Endometrium (tissue), 2 donors: ENCODE measurements around the gene CKS1B.
"Not testable (repeated sequence)": the region's sequence is repeated elsewhere in the genome, so short reads cannot be mapped to it uniquely, and the experiment has no call there.

Source experiments
- FAIRE-seq: peaks from 2 replicates; lab custom pipeline; 2012; peaks lifted over from hg19 to GRCh38; lab: Jason Lieb, UNC
- donor health status: control.
- donor health status: control.

The CKS1B gene

DNA sequence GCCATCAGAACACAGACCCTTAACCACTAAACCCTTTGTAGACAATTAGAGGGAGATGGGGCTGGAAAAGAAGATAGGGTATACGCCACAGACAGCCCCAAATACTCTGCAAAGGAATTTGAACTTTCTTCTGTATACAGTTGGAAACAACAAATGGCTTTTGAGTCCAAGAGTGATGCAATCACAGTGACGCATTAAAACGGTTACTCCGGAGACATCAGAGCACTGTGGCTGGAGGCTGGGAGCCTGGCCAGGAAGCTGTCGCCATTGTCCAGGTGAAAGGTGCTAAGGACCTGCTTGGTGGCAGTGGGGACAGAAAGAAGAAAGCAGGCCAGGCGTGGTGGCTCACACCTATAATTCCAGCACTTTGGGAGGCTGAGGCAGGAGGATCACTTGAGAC is 12.8 kb downstream of the CKS1B start:
- no peak for FAIRE-seq

DNA sequence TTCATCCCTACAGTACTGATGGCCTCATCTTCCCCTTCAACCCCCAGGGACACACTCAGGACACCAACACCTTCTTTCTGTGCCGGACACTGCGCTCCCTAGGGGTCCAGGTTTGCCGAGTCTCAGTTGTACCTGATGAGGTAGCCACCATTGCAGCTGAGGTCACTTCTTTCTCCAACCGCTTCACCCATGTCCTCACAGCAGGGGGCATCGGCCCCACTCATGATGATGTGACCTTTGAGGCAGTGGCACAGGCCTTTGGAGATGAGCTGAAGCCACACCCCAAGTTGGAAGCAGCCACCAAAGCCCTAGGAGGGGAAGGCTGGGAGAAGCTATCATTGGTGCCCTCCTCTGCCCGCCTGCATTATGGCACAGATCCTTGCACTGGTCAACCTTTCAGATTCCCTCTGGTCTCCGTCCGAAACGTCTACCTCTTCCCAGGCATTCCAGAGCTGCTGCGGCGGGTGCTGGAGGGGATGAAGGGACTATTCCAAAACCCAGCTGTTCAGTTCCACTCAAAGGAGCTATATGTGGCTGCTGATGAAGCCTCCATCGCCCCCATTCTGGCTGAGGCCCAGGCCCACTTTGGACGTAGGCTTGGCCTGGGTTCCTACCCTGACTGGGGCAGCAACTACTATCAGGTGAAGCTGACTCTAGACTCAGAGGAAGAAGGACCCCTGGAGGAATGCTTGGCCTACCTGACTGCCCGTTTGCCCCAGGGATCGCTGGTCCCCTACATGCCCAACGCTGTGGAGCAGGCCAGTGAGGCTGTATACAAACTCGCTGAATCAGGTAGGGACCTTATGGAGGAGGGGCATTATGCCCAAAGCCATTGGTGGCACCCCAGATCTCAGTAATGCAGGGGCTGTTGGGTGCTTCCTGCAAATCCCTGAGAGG is 13.8 kb downstream of the CKS1B start:
- no peak for FAIRE-seq

DNA sequence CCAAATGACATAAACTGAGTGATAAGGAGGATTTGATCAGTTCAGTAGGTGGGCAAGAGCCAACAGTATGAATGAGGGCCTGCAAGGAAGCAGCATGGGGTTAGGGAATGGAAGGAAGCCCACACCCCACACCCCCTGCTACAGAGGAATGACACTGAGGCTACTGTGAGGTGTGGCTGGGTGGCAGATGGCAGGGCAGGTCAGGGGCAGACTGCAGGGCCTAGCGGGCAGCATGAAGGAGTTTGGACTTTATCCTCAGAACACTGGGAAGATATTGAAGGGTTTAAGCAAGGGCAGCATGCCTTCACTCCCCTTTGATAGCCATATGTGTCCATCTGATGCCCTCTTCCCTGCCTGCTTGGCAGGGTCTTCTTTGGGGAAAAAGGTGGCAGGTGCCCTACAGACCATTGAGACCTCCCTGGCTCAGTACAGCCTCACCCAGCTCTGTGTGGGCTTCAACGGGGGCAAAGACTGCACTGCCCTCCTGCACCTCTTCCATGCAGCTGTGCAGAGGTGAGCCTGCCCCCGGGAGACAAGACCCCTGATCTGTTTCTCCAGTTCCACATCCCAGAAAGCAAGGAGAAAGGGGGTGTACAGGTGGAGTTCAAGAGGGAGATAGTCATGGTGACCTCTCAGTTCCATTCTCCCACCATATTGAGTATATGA is 14.8 kb downstream of the CKS1B start:
- FAIRE-seq, result no peak

DNA sequence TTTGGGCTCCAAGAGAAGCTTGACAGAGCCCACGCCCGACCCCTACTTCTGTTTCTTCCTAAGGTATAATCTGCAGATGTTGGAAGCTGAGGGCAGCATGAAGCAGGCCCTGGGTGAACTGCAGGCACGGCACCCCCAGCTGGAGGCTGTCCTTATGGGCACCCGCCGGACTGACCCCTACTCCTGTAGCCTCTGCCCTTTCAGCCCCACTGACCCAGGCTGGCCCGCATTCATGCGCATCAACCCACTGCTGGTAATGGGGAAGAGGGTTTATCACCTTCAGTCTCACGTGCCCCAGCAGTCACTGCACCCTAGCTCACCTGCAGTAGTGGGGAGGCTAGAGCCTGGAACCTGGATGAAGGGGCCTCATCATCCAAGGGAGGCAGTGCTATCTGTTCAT is 15.8 kb downstream of the CKS1B start:
- FAIRE-seq, result no peak

DNA sequence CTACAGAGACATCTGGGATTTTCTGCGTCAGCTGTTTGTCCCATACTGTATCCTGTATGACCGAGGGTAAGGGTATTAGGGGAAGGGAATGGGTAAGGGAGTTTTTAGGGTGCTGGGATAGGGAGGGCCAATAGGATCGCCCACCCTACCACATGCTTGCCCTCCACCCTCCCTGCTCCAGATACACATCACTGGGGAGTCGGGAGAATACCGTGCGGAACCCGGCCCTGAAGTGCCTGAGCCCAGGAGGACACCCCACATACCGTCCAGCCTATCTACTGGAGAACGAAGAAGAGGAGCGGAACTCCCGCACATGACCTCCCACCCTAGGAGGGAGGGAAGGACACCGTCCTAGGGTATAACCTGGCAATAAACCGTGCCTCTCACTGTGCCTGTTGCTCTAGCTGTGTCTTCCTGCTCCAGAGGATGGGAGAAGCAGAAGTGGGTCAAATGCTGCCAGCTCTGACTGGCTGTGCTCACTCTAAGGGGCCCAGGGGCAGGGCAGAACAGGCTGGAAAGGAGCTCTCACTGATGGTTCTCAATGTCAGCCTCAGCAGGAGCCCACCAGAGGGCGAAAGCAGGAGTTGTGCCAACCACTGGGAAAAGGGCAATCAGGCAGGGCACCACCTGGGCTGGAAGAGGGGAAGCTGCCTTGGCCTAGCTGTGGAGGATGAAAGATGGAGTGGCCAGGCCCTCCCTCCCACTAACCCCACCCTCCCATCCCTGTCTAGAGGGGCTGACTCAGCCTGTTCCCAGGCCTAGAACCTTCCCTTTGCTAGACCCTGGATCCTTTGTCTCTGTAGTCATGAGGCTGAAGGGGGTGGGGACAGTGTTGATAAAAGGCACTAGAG is 18.5 kb downstream of the CKS1B start:
- FAIRE-seq, result no peak

DNA sequence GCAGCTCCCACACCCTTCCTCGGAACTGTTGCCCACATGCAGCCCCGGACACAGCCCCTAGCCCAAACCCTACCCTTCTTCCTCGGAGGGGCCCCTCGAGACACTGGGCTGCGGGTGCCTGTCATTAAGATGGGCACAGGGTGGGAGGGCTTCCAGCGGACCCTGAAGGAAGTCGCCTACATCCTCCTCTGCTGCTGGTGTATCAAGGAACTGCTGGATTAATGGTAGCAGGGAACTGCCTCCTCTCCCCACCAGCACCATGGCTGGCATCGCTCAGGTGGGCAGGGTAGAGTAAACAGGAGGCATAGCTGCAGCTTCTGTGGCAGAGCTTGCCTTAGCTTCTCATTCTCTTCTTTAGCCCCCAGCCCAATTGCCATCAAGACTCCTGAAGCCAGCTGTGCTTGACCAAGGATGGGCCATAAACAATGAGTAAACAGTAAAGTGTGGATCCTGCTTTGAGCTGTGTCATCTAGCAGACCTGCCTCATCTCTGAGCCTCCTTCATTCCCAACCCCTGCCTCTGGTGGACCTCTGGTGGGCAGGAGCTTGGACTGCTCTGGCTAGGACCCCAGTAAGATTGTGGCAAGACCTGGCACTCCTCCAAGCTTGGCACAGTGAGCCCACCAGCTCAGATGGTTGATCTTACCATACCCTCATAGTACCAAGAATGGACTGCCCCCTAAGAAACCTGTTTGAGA is 19.2 kb downstream of the CKS1B start, which contains the start of gene LENEP:
Gene LENEP (plus strand): TSS at position 15 of the 697 bp plus-strand sequence. CDS start 22 bp downstream, at position 37.
- FAIRE-seq, result no peak

DNA sequence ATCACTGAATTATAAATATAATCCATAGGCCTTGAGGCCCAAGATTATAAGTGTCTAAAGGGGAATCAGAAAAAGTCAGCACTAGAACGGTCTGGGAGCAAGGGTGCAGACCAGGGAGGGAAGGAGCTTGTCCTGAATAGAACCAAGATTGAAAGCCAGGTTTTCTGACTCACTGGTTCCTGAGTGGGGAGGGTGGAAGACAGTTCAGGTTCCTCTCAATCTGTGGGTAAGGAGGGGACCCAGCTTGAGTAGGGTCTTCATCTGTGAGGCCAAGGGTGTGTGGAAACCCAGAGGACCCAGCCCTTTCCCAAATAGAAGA is 19.7 kb downstream of the CKS1B start:
- no peak for FAIRE-seq

DNA sequence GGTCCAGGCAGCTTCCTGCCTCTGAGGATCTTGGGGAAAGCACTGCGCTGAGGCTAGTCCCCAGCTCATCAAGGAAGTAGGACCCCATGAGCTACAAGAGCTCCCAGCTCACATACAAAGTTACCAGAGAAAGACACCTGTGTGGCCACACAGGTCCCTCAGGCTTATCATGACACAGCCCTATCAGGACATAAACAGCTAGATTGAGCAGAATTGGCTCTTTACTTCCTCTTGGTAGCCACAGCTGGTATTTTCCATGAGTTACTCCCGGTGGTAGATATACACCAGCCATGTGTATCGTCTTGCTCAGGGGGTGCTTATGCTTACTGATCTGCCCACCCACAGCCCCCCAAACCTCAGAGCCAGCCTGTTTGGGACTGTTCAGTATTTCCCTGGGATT is 20.1 kb downstream of the CKS1B start:
- no peak for FAIRE-seq

DNA sequence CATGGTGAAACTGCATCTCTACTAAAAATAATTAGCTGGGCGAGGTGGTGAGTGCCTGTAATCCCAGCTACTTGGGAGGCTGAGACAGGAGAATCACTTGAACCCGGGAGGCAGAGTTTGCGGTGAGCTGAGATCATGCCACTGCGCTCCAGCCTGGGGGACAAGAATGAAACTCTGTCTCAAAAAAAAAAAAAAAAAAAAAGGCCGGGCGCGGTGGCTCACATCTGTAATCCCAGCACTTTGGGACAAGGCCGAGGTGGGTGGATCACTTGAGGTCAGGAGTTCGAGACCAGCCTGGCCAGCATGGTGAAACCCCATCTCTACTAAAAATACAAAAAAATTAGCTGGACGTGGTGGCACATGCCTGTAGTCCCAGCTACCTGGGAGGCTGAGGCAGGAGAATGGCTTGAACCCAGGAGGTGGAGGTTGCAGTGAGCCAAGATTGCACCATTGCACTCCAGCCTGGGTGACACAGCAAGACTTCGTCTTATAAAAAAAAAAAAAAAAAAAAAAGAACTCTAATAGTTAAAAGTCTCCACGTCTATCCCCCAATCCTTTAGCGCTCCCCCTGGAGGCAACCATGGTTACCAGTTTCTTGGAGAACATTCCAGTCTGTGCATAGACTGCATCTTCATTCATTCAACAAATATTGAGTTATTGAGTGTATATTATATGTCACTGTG is 21.0 kb downstream of the CKS1B start:
- FAIRE-seq, result not testable (repeated sequence)

DNA sequence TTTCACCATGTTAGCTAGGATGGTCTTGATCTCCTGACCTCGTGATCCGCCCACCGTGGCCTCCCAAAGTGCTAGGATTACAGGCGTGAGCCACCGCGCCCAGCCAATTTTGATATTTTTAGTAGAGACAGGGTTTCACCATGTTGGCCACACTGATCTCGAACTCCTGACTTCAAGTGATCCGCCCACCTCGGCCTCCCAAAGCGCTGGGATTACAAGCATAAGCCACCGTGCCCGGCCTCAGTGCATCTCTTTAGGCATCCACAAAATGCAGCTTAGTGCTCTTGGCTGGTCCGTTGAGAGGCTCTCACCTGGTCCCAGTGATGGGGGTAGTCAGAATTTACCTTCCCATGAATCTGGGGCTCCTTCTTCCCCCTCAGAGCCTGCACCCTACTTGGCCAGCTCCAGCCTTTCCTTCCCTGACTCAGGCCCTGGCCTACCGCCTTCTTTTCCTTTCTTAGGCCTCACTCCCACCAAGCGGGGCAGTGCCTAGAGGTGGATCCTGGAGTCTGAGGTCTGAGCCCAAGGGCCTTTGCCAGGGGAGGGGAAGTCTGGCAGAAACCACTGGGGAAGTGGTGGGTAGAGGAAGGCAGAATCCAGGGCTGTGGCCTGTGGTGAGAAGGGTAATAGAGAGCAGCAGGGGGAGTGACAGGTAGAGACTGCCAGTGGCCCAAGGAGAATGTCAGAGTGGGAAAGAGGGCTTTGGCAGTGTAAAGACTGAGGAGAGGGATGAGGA is 22.7 kb downstream of the CKS1B start:
- no peak for FAIRE-seq

DNA sequence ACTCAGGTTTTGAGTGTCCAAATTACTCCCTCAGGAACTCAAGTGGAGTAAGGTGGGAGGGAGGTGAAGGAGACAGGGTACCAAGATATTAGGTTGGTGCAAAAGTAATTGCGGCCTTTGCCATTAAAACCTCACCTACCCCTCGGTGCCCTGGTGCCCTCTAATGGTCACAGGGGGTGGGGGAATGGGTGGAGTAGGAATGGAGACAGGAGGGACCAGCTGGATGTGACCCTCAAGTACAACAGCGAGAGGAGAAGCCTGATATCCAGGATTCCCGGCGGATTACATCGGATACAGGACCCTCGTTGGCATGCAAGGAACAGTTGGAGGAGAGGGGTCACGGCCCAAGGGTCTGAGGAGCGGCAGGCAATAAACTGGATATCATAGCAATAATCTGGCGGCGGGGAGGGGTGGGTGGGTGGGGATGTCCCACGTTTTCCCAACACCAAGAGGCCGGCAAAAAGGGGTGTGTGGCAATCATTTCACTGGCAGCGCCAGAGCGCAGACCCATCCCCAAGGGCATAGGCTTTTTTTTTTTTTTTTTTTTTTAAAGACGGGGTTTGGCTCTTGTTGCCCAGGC is 23.8 kb downstream of the CKS1B start:
- no peak for FAIRE-seq

DNA sequence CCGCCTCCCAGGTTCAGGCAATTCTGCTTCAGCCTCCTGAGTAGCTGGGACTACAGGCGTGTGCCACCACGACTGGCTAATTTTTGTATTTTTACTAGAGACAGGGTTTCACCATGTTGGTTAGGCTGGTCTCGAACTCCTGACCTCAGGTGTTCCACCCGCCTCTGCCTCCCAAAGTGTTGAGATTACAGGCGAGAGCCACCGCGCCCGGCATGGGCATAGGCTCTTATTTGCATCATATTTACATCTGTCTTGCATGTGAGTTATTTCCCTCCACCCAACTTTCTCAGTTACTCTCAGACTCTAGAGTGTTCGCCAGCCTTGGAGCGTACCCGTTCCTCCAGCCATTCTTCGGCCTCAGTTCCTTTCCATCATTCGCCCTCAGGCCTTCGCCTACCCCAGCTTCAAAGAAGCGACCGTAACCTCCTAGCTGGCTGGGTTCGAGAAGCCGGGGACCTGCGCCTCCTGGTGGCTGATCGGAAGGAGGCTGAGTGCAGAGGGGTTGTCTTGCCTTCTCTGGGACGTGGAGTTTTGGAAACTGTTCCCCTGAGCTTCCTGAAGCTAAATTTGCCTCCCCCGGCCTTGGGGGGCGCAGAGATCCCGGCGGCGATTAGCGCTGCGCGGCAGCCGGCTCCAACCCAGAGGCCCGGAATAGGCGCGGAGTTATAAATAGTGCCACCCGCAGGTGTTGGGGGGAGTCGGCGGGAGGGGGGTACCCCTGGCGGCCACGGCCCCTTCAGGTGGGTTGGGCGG is 24.5 kb downstream of the CKS1B start:
- no peak for FAIRE-seq

DNA sequence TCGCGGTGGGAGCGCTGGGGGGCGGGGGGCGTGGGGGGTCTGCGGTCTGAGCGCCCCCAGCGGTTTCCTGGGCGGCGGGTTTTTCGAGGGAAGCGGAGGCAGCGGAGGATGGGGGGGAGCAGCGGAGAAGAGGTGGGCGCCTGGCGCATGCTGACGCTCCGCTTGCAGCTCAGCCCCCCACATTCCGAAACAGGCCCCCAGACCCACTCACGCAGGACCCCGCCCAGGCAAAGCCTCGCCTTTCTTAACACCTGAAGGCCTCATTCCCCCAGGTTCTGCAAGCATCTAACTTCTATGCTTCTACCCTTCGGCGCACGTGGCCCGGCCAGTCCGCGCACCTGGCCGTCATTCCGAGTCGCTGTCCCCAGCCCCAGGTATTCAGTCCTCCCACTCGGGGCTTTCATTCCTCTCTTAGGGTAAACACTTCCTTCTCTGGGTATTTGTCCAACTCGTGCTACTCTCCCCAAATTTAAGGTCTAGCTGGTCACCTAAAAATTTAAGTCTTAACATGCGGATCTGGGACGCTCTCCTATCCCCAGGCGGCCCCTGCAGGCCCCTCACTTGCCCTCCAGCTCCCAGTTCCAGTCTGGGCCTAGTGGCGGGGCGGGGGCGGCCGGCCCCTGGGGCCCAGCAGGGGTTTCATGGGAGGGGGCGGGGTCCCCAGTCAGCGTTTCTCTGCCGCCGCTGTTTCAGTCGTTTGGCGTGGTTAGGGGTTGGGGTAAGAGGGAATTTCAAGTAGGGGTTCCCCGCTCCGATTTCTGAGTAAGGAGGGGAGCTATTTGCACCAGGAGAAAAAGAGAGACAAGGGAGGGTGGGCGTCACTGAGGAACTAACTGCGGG is 25.3 kb downstream of the CKS1B start:
- FAIRE-seq, result no peak

DNA sequence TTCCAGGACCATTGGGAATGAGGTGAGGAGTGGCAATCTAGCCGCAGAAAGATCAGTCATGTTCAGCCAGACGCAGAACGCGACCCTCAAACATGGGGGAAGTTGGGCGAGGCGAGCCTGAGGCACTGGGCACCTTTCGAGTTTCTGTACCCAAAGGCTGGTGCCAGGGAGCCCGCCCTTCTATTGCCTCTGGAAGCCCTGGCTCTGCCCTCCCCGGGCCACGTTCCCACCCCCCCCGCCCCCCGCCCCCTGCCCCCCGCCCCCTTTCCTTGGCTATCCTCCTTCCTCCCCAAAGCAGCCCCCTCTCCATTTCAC is 25.9 kb downstream of the CKS1B start:
- FAIRE-seq, result no peak

DNA sequence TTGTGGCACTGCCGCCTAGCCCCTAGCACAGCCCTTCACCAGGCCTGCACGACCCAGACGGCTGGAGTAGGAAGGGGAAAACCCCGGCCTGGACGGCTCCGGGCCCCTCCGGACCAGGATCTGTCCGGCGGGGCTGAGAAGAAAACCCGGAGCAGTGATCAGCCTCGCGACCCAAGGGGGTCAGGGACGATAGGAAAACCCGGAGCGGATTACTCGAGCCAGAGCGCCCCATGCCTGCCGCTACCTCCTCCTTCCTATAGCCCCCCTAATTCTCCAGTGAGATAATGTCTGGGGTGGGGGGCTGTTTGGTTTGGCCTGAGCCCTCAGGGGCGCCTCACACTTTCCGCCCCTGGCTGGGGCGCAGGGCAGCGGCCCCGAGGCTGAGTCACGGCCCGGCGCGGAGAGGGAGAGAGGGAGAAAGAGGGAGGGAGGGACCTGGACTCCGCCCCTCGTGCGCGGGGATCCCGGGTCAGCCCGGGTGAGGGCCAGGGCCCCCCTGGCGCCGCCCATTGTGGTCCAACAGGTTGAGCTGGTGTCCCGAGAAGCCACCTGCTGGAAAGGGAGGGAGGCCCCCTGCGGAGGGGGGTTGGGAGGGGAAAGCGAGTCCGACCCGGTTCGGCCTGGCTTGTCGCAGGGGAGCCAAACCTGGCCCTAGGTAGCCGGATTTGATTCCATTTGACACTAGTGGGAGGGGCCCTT is 26.4 kb downstream of the CKS1B start:
- FAIRE-seq, result no peak

DNA sequence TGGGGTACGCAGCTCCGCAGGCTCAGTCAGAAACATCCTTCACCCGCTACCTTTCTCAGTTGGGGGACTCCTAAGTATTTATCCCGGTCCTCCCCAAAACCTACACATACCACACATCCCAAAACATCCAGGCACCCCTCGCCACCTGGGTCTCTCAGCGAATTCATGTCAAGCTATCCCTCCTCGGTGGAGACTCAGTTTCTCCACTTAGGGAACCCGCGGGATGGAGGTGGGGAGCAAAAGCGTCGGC is 26.9 kb downstream of the CKS1B start:
- FAIRE-seq, result no peak

DNA sequence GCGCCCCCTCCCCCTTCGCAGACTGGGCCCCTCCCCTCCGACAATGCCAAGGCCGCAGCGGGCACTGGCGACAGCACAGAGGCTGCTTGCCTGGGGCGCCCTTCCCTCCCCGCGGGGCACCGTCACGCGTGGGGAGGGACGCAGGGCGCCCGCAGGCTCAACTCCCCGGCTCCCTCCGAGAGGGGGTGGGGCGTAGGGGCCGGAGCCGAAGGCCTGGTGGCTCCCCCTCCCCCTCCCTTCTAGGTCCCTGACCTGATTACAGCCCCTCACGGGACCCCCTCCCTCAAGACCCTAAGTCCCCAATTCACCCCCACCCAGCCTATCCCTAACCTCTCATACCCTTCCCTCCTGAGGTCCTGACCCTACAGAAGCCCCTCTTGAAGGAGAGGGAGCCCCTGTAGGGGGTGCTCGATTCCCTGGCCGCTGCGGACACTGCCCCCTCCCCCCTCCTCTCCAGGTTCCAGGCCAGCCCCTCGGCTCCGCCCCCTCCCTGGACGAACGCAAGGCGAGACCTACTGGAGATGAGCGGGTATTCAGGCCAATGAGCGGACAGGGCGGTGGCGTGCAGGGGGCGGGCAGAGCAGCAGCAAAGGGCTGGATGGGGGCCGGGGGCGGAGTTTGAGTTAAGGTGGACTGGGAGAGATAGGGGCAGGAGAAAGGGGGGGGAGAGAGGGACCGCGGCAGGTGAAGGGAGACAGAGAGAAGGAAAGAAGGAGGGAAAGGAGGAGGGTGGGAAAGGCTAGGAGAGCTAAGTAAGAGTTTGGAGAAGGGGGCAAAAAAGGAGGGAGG is 27.4 kb downstream of the CKS1B start:
- no peak for FAIRE-seq
